ENCODE data around the gene PTBP1.
"Not testable (repeated sequence)": the region's sequence is repeated elsewhere in the genome, so short reads cannot be mapped to it uniquely, and the experiment has no call there.

PTBP1 gene

GRCh38 chr19:835210-835810 lies 38.1 kb downstream of the PTBP1 start:
- no peak for DNase-seq (ENCODE audit: low read depth in 1 of 2, low spot score in 1 of 2)
- in situ Hi-C loops (cut with HindIII; ENCODE audit: low pct_unique_long_range_greater_than_20kb, low sequenced_read_pairs): no loop called here
- no peak for TF ChIP-seq JUND (IDR thresholded peaks at IDR 0.05; ENCODE audit: low read depth)

DNA sequence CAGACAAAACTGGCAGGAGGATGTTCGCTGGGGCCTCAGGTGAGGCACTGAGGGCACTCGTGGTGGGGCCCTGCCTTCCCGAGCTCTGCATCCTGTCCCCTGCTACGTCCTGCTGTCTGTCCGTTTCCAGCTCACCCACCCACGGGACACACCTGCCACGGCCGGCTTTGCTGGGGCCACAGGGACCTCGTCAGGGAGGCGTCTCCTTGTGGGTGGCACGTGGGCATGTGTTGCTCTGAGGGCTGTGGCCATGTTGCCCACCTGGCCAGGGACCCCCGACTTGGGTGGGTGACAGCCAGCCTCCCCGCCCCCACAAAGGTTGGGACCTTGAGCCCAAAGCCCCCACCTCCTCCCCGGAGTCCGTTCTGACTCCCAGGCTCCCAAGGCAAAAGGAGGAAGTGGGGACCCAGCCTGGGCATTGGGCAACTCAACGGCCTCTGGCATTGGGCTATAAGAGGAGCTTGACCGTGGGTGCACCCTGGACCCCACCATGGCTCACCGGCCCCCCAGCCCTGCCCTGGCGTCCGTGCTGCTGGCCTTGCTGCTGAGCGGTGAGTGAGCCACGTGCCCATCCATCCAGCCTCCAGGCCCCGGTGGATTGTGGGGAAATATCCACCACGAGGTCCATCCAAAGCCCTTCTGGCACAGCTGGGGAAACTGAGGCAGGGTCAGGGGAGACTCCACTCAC lies 43.4 kb downstream of the PTBP1 start, which contains the start of gene PRTN3:
Gene PRTN3, plus strand, starts transcription at position 481 of the 688 bp plus-strand sequence. Its CDS starts 10 bp downstream, at position 491.
- no peak for TF ChIP-seq JUND (IDR thresholded peaks at IDR 0.05; ENCODE audit: low read depth)

DNA sequence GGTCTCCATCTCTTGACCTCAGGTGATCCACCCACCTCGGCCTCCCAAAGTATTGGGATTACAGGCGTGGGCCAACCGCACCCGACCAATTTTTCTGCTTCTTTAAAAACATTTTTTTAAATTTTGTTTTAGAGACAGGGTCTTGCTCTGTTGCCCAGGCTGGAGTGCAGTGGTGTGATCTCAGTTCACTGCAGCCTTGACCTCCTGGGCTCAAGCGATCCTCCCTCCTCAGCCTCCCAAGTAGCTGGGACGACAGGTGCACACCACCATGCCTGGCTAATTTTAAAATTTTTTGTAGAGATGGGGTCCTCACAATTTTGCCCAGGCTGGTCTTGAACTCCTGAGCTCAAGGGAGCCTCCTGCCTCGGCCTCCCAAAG lies 45.5 kb downstream of the PTBP1 start:
- DNase-seq (ENCODE audit: low read depth in 1 of 2, low spot score in 1 of 2); in situ Hi-C loops (cut with HindIII; ENCODE audit: low pct_unique_long_range_greater_than_20kb, low sequenced_read_pairs): not testable (repeated sequence)

More for the DNA sequence above, 43.4 kb downstream of the PTBP1 start, which contains the start of gene PRTN3:
- in situ Hi-C loops (cut with HindIII; ENCODE audit: low pct_unique_long_range_greater_than_20kb, low sequenced_read_pairs): no loop called here
- DNase-seq (ENCODE audit: low read depth in 1 of 2, low spot score in 1 of 2): no peak

- in situ Hi-C loops (cut with HindIII; ENCODE audit: low pct_unique_long_range_greater_than_20kb, low sequenced_read_pairs): no loop called here
- TF ChIP-seq JUND (IDR thresholded peaks at IDR 0.05; ENCODE audit: low read depth): no peak
- DNase-seq (ENCODE audit: low read depth in 1 of 2, low spot score in 1 of 2): peak in 1 of 2 experiments; percentile 51
Measured at GRCh38 chr19:843180-843835, 46.1 kb downstream of the PTBP1 start.

GRCh38 chr19:843836-844545 lies 46.7 kb downstream of the PTBP1 start:
- in situ Hi-C loops (cut with HindIII; ENCODE audit: low pct_unique_long_range_greater_than_20kb, low sequenced_read_pairs): no loop called here
- TF ChIP-seq JUND (IDR thresholded peaks at IDR 0.05; ENCODE audit: low read depth): no peak
- no peak for DNase-seq (ENCODE audit: low read depth in 1 of 2, low spot score in 1 of 2)

- DNase-seq (ENCODE audit: low read depth in 1 of 2, low spot score in 1 of 2): no peak
- in situ Hi-C loops (cut with HindIII; ENCODE audit: low pct_unique_long_range_greater_than_20kb, low sequenced_read_pairs): no loop called here
- TF ChIP-seq JUND (IDR thresholded peaks at IDR 0.05; ENCODE audit: low read depth): no peak
Measured at GRCh38 chr19:844546-844971, 47.3 kb downstream of the PTBP1 start.

DNA sequence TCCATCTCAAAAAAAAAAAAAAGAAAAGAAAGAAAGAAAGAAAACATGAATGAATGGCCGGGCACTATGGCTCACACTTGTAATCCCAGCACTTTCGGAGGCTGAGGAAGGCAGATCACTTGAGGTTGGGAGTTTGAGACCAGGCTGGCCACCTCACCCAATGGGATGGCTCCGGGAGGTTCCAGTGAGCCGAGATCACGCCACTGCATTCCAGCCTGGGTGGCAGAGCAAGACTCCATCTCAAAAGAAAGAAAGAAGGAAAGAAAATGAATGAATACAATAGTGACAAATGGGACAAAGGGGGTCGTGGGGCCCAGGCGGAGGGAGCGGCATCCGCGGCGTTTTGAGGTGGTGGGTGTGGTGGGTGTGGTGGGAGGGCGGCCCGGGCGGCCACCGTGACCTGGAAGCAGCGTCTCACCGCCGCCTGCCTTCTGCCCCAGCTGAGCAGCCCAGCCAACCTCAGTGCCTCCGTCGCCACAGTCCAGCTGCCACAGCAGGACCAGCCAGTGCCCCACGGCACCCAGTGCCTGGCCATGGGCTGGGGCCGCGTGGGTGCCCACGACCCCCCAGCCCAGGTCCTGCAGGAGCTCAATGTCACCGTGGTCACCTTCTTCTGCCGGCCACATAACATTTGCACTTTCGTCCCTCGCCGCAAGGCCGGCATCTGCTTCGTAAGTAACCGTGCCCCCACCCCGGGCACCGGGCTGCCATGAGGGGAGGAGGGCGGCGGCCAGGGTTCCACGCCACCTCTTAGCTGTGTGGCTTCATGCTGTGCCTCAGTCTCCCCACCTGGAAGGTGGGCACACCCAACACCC lies 48.7 kb downstream of the PTBP1 start:
- no peak for TF ChIP-seq JUND (IDR thresholded peaks at IDR 0.05; ENCODE audit: low read depth)
- DNase-seq (ENCODE audit: low read depth in 1 of 2, low spot score in 1 of 2): no peak
- in situ Hi-C loops (cut with HindIII; ENCODE audit: low pct_unique_long_range_greater_than_20kb, low sequenced_read_pairs): no loop called here

DNA sequence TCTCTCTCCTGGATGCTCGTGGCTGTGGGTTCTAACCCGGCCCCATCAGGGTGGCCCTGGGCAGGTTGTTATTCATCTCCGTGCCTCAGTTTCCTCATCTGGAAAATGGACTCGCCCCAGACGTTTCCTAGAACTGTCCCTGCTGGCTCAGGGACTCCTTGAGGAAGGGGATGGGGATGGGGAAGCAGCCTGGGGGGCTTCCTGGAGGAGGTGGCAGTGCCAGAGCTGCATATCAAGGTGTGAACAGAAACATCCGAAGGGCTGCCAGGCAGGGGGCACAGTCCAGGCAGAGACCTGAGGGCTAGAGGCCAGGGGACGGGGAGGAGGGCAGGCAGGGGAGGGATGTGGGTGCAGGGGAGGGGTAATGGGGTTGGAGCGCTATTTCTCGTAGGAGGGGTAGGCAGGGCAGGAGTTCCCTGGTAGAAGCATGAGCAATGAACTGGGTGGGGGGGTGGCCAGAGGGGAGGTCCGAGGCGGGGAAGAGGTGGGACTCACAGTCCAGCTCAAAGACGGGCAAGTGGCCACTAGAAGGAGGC lies 51.2 kb downstream of the PTBP1 start:
- in situ Hi-C loops (cut with HindIII; ENCODE audit: low pct_unique_long_range_greater_than_20kb, low sequenced_read_pairs): no loop called here
- DNase-seq (ENCODE audit: low read depth in 1 of 2, low spot score in 1 of 2): no peak
- no peak for TF ChIP-seq JUND (IDR thresholded peaks at IDR 0.05; ENCODE audit: low read depth)

GRCh38 chr19:849195-849594 lies 51.9 kb downstream of the PTBP1 start:
- DNase-seq (ENCODE audit: low read depth in 1 of 2, low spot score in 1 of 2); in situ Hi-C loops (cut with HindIII; ENCODE audit: low pct_unique_long_range_greater_than_20kb, low sequenced_read_pairs): not testable (repeated sequence)

GRCh38 chr19:850221-850978 lies 53.1 kb downstream of the PTBP1 start:
- peak; percentile 70 to 81 for DNase-seq (ENCODE audit: low read depth in 1 of 2, low spot score in 1 of 2)
- TF ChIP-seq JUND (IDR thresholded peaks at IDR 0.05; ENCODE audit: low read depth): no peak
- in situ Hi-C loops (cut with HindIII; ENCODE audit: low pct_unique_long_range_greater_than_20kb, low sequenced_read_pairs): no loop called here

GRCh38 chr19:850979-851335 lies 53.7 kb downstream of the PTBP1 start:
- in situ Hi-C loops (cut with HindIII; ENCODE audit: low pct_unique_long_range_greater_than_20kb, low sequenced_read_pairs): no loop called here

More at GRCh38 chr19:850979-851335, 53.7 kb downstream of the PTBP1 start:
- TF ChIP-seq JUND (IDR thresholded peaks at IDR 0.05; ENCODE audit: low read depth): no peak
- DNase-seq (ENCODE audit: low read depth in 1 of 2, low spot score in 1 of 2): no peak

All from T47D (cell line).